ENCODE results near the gene TP53TG5.

- TF ChIP-seq TCF12 (IDR thresholded peaks at IDR 0.05; ENCODE audit: low read depth, low read length) (no peak), TBL1XR1 (IDR thresholded peaks at IDR 0.05; ENCODE audit: low read depth, low read length) (no peak)
These were observed 39.7 kb downstream of the TP53TG5 start for GRCh38 chr20:45338121-45339030.

Measured in GM12878 (cell line).